Kidney capillary endothelial cell (primary cell): ENCODE data around the gene POLR3K.

Source experiments
- DNase-seq: peaks from one replicate; pipeline ENCODE4 v3.0.0-alpha.2; 2018; ENCODE audit warnings: low spot score

Gene POLR3K

GRCh38 chr16:53346-54236 is at the start of gene POLR3K, which contains the start of gene SNRNP25:
Gene POLR3K (minus strand): TSS chr16:53608. CDS start chr16:53586, 22 bp downstream.
Gene SNRNP25 (plus strand): TSS chr16:53828. CDS start chr16:54017, 189 bp downstream.
- peak; percentile 98 for DNase-seq

- no peak for DNase-seq
Measured at GRCh38 chr16:102060-102855, 48.9 kb upstream of the POLR3K start.

DNA sequence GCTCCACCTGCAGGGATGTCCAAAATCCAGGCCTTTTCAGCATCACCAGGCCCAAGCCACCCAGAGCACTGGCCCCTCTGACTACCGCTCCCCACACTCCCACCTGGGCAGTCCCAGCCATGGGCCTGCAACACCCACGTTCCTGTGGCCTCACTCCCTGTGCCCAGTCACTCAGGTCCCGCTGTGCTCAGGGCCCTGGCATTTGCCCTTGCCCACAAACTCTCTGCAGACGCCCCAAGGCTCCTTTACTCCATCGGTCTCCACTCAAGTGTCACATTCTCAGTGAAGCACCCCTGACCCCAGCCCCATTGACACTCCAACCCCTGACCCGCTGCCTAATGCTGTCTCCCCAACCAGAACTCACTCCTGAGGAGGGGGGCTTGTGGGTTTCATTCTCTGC is 48.2 kb upstream of the POLR3K start:
- no peak for DNase-seq

- DNase-seq = no peak
Measured at GRCh38 chr16:100989-101388, 47.6 kb upstream of the POLR3K start.

- no peak for DNase-seq
Measured at GRCh38 chr16:97822-98221, 44.4 kb upstream of the POLR3K start.

DNA sequence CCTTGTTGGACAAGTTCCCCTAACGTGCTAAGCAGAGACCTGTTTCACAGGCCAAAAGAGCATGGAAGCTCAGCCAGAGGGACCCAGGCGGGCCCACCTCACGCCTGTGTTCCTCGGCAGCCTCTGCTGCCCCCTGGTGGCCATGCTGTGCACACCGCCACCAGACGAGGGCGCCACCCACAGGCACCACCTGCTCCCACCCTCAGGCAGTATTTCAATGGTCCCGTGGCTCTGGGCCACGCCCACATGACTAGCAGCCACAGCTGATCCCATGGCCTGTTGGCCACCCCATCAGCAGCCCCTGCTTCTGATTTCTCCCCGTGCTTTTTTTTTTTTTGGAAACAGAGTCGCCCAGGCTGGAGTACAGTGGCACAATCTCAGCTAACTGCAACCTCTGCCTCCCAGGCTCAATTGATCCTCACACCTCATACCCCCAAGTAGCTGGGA is 43.5 kb upstream of the POLR3K start:
- peak; percentile 75 for DNase-seq

- no peak for DNase-seq
Measured at GRCh38 chr16:94918-95265, 41.5 kb upstream of the POLR3K start.

DNA sequence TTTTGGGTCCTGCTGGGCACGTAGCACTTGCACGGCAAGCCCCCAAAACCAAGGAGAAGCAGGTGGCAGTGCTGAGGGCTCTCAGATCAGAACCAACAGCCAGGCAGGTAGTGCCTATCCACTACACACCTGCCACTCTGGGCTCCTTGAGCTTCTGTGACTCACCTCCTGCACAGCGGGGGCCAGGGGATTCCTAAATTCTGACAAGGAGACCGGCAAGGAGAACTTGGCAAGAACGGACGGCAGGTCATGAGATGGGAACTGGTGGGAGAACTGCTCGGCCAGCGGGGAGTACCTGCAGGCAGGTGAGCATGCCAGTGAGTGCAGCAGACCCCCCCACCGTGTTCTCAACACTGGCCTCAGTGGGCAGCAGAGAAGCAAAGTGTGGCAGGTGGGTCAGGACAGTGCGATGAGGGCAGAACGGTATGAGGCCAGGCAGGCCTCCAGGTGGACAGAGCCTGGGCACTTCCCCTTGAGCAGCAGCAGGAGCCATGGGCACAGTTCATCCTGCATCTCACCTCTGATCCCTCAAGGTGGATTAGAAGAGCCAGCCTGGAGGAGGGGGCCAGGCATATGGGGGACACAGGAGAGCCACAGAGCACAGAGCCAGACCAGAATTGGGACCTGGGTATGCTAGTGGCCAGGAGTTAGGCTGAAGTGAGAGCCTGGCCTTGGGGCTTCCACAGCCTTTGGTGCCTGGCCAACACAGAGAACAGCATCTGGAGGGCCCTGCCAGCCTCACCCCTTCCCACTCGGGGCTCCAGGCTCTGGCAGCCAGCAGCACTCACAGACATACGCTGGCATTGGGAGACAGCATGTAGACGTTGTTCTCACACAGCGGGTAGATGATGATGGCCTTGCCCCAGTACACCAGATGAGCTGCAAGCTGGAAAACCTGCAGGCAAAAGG is 39.3 kb upstream of the POLR3K start:
- no peak for DNase-seq

DNA sequence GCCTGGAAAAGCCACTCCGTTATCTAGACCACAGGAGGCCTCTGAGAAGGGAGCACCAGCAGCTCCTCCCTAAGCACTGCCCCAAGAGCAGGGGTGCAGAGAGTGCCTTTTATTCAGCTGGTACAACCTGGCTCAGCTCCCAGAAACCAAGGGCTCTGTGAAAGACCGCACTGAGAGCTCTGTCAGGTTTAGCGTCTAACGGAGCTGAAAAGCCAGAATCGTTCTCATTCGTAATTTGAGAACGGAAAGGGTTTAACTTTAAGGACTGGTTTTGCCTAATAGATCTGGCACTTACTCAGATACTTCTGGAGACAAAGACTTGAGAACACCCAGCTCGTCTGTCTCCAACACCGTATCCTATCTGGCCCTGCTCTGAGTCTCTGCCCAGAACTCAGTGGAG is 38.1 kb upstream of the POLR3K start:
- no peak for DNase-seq

GRCh38 chr16:89391-90302 is 36.2 kb upstream of the POLR3K start:
- DNase-seq = no peak

GRCh38 chr16:88613-89012 is 35.2 kb upstream of the POLR3K start:
- no peak for DNase-seq

DNA sequence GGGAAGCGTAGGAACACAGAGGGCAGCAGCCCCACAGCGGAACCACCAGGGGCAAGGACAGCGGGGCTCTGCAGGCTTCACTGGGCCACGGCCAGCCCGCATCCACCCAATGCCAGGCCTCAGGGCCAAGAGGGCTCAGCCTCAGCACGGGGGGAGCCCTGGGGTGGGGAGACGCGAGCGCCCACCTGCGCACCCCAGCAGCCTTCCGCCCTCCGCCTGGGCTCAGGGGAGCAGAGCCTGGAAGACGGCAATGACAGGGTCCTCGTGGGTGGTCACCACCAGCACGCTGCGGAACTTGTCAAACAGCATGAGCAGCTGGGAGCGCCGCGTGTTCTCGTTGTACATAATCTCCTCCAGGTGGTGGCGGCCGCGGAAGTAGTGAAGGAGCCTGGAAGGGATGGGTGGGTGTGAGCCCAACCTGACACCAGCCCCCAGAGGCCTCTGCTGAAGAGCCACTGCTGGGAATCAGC is 33.1 kb upstream of the POLR3K start:
- no peak for DNase-seq

- DNase-seq = no peak
Measured at GRCh38 chr16:85865-86264, 32.5 kb upstream of the POLR3K start.

GRCh38 chr16:85407-85782 is 32.0 kb upstream of the POLR3K start:
- no peak for DNase-seq

GRCh38 chr16:84718-85406 is 31.5 kb upstream of the POLR3K start:
- DNase-seq = peak; percentile 98

DNA sequence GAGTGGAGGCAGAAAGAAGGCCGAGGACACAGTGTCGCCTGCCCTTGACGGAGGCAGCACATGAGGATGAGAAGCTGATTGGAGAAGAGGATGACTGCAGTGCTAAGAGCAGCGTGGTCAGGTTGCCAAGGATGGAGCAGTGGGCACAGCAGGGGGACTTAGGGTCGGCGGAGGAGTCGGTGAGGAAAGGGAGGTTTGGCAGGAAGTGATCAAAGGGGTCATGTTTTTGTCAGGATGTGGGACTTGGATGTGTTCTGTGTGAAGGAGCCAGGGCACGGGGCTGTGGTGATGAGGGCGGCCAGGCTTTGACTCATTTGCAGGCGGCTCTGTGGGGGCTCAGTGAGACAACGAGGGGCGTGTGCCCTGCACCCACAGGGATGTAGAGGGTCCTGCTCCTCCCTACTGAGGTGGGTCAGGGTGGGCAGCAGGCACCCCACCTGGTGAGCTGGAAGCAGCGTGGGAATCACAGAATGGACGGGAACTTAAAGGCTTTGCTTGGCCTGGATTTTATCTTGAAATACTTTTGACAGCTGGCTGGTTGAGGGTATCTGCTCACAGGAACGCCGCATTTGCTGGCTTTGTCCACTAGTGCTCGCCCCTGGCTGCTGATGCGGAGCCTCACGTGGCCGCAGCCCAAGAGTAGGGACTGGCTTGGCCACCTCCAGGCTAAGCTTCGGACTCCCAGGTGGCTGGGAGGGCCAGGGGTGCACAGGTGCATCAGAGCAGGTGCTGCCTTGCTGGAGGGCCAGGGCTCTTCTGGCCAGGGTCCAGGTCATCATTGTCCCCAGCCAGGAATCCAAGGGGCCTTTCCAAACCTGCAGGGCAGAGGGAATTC is 30.6 kb upstream of the POLR3K start:
- DNase-seq = peak; percentile 55

DNA sequence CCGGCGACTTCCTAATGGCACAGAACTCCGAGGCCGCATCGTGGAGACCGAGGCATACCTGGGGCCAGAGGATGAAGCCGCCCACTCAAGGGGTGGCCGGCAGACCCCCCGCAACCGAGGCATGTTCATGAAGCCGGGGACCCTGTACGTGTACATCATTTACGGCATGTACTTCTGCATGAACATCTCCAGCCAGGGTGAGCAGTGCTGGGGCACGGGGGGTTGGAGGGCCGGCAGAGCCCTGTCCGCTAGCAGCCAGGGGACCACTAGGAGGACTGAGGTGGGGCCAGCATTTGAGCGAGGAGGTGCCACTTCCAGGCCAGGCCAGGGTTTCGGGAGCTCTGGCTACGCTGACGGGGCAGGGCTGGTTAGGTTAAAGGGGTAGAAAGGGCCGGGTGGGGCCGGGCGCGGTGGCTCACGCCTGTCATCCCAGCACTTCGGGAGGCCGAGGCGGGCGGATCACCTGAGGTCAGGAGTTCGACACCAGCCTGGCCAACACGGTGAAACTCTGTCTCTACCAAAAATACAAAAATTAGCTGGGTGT is 29.7 kb upstream of the POLR3K start:
- DNase-seq = no peak

GRCh38 chr16:79151-80054 is 26.0 kb upstream of the POLR3K start:
- peak; percentile 58 for DNase-seq
